ENCODE data around the gene SPHK1. TPM values are rescaled to one million over a fixed set of nuclear protein-coding genes. Genes with fewer than 3 reads are reported as not detected.
A peak's percentile ranks its signal among the peaks of the same experiment; 100 is the strongest.

The SPHK1 gene
- total RNA-seq, 2 donors from 2014 or later: 2.4 to 6.0 TPM

DNA sequence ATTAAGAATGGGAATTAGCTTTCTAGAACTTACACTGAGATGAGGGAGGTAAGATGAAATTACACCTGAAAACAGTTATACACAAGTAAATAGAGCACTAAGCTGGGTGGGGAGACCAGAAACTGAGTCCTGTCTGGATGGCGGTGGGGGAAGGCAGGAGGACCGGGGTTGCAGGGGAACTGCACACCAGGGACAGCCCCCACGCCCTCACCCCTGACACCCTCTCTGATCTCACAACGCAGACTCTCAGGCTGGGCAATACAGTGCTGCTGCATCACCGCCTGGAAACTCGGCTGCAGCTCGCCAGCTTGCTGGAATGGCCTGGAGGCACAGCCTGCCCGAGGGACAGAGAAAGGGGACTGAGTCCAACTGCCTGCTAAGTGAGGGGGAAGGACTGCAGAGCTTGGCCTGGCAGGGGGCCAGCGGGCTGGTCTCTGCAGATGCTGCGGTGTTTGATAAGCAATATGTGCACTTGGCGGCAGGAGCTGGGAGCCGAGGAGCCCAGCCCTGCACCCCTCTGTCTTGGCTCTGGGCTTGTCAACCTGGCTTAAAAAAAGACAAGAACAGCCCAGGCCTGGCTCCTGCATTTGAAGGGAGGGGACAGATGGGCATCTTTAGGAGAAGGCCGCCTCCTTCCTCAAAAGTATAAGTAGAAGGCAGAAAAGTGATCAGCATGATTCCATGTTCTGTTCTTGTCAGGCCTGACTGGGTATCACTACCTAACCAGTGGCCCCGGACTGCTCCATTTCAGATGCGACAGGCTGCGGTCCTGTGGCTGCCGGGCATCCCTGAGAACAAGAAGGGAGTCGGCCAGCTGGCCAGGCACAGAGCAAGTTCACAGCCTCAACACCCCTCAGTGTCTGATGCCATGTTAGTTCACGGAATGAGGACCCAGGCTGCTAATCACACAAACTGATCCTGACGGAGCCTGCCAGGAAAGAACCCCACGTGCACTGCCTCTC, 30.2 kb downstream of the SPHK1 start:
- DNase-seq (no peak), ATAC-seq (no peak)
- no peaks in the 10 kb centered on the region for H3K9me3 ChIP-seq (ENCODE audit: control insufficient read depth, low read length, poor library complexity, severe bottlenecking)
- Mint-ChIP-seq H3K27me3 (no peaks in the 10 kb centered on the region), H3K27ac (no peak overlapping the region), H3K4me1 (peaks cover 16% of the 10 kb centered on the region), H3K4me3 (no peak overlapping the region), H3K36me3 (ENCODE audit: low read depth) (no peaks in the 10 kb centered on the region)

DNA sequence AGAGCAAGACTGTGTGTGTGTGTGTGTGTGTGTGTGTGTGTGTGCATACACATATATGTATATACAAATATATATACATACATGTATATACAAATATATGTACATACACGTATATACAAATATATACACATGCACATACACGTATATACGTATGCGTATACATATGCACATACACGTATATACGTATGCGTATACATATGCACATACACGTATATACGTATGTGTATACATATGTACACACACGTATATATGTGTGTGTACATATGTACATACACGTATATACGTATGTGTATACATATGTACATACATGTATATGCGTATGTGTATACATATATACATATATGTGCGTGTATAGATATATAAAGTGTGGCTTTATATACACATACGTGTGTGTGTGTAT, 31.4 kb downstream of the SPHK1 start:
- Mint-ChIP-seq H3K27ac (no peak overlapping the region), H3K4me1 (peaks cover 19% of the 10 kb centered on the region)
- ATAC-seq: no peak

DNA sequence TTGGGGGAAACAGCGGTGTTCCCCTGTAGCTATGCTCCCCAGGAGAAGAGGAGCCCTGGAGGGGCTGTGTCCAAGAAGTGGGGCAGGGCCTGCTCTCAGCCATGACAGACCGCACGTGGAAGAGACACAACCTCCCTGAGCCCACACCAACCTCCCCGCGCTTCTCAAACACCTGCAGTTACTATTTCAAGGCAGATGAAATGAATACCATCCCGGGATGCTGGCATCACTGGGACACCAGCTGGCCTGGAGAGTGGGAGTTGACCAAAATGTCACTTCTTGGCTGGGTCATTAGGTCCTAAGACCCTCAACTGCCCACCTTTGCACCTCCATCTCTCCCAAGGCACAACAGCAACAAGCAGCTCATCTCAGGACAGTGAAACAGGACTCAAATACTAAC, 32.0 kb downstream of the SPHK1 start:
- no peak for DNase-seq
- H3K27ac Mint-ChIP-seq: no peak overlapping the region
- no peaks in the 10 kb centered on the region for H3K36me3 Mint-ChIP-seq (ENCODE audit: low read depth)

More for the DNA sequence above, 31.4 kb downstream of the SPHK1 start:
- H3K36me3 Mint-ChIP-seq (ENCODE audit: low read depth): no peaks in the 10 kb centered on the region
- no peaks in the 10 kb centered on the region for H3K27me3 Mint-ChIP-seq
- no peak for DNase-seq
- no peaks in the 10 kb centered on the region for H3K9me3 ChIP-seq (ENCODE audit: control insufficient read depth, low read length, poor library complexity, severe bottlenecking)
- H3K4me3 Mint-ChIP-seq: no peak overlapping the region

DNA sequence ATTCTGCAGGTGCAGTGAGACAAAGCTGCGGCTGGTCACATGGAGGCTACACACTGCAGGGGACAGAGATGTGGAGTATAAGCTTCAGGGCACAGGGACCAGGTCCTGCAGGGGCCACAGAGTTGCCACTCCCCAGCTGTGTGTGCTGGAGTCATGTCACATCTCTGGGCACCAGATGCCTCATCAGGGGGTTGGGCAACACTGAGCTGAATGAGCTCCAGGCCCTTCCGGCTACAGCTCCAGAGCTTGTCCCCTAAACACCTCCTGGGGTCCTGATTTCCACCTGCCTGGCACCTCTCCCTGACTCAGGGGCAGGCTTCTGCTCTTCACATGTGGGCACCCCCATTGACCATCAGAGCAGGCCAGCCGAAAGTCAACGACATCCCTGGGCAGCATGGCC, 32.5 kb downstream of the SPHK1 start:
- DNase-seq (no peak), ATAC-seq (no peak)
- peaks cover 23% of the 10 kb centered on the region for H3K4me1 Mint-ChIP-seq
- H3K4me3 Mint-ChIP-seq: no peak overlapping the region
- H3K27me3 Mint-ChIP-seq: no peaks in the 10 kb centered on the region
- H3K27ac Mint-ChIP-seq: peak overlapping the region; percentile 56
- no peaks in the 10 kb centered on the region for H3K9me3 ChIP-seq (ENCODE audit: control insufficient read depth, low read length, poor library complexity, severe bottlenecking)
- H3K36me3 Mint-ChIP-seq (ENCODE audit: low read depth): no peaks in the 10 kb centered on the region

More for the DNA sequence above, 32.0 kb downstream of the SPHK1 start:
- H3K4me3 Mint-ChIP-seq: no peak overlapping the region
- peaks cover 20% of the 10 kb centered on the region for H3K4me1 Mint-ChIP-seq
- H3K27me3 Mint-ChIP-seq: no peaks in the 10 kb centered on the region
- no peaks in the 10 kb centered on the region for H3K9me3 ChIP-seq (ENCODE audit: control insufficient read depth, low read length, poor library complexity, severe bottlenecking)
- ATAC-seq: no peak

DNA sequence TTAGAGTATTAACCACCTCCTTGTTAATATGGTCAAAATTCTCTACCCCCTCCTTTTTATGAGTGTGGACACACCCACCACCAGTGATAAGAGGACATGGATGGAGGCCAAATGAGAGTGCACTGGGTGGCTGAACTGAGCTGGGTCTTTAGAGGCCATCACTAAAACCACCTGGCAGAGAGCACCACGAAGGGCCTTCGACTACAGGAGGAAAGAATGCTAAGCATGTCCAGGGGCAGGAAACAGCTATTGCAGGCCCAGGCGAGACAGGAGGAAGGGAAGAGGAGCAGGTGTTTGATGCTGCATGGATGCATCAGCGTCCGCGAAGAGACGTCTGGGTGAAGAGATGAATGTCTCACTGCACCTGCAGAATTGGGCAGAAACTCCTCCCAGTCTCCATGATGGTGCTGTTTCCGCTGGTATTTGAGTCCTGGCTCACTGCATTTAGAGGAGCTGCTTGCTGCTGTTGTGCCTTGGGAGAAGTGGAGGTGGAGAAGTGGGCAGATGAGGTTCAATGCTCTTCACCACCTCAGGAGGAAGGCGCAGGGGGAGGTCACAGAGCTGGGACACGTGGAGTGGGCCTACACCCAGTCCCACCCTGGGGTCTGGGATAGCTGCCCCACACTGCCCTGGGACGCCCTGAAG, 33.2 kb downstream of the SPHK1 start:
- Mint-ChIP-seq H3K27me3 (no peaks in the 10 kb centered on the region), H3K36me3 (ENCODE audit: low read depth) (peaks cover under 1% of the 10 kb centered on the region), H3K27ac (peak overlapping the region; percentile 56)

DNA sequence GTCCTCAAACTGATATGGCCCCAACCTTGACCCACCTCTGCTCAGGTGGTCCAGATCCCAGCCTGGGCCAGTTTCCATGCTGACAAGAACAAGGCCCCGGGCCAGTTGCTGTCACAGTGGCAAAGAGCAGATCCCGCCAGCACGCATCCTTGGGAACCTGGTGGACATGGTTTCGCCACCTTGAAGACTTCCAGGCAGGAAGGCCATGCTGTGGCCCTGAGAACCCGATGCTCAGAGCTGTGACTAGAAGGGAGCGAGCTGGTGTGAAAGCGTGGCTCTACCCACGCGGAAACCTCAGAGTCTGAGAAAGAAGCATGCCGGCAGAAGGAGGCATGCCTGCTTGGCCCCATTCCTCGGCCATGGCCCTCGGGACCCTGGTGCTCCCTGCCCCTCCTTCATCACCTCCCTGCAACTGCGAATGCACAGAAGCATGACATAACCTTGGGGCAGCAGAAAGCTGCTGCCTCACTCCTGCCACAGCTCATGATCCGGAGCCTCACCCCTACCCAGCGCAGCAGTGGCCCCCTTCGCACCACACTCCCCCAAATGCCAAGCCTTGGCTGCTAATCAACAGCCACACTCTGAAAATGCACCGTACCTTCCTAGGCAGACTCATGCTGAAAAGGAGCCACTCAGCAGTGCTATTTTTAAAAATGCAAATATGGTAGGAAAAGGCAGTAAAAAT, 35.3 kb downstream of the SPHK1 start:
- Mint-ChIP-seq H3K4me1 (peaks cover 26% of the 10 kb centered on the region), H3K4me3 (no peak overlapping the region), H3K36me3 (ENCODE audit: low read depth) (peaks cover 4% of the 10 kb centered on the region), H3K27ac (peak overlapping the region; percentile 83), H3K27me3 (no peaks in the 10 kb centered on the region)
- H3K9me3 ChIP-seq (ENCODE audit: control insufficient read depth, low read length, poor library complexity, severe bottlenecking): no peaks in the 10 kb centered on the region
- no peak for DNase-seq
- ATAC-seq: no peak

More for the DNA sequence above, 33.2 kb downstream of the SPHK1 start:
- no peak overlapping the region for H3K4me3 Mint-ChIP-seq
- H3K4me1 Mint-ChIP-seq: peaks cover 24% of the 10 kb centered on the region
- no peak for DNase-seq
- H3K9me3 ChIP-seq (ENCODE audit: control insufficient read depth, low read length, poor library complexity, severe bottlenecking): no peaks in the 10 kb centered on the region
- ATAC-seq: no peak

DNA sequence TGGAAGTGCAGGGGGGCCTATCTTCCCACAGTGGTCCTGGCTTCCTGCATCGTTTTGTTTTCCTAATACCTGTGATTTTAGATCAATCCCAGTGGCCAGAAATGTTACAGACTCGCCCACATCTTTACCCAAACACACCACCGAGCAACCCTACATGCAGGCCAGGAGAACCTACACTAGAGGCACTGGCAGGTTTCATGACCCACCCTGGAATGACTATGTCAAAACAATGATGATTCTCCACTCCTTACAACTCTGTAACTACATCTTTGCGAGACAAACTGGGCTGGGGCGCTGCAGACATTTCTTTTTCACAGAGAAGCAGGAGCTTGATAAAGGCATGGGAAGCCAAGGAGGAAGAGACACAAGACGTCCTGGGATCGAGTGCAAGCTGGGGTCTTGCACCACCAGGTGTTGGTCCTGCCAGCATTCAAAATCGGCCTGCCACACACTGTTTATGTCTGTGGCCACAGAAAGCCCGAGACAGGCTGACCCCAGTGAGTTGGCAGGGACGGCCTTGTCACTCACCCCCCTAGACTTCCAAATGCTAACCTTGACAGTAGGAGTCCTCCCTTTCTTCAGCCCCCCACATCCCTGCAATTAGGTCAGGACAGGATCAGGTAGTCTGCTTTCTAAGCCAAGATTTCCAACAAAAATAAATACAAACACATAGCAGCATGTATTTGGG, 36.1 kb downstream of the SPHK1 start:
- peaks cover 4% of the 10 kb centered on the region for H3K36me3 Mint-ChIP-seq (ENCODE audit: low read depth)
- peaks cover 29% of the 10 kb centered on the region for H3K4me1 Mint-ChIP-seq
- ATAC-seq: no peak
- DNase-seq: no peak
- H3K27me3 Mint-ChIP-seq: no peaks in the 10 kb centered on the region
- H3K4me3 Mint-ChIP-seq: no peak overlapping the region
- H3K27ac Mint-ChIP-seq: peak overlapping the region; percentile 83
- no peaks in the 10 kb centered on the region for H3K9me3 ChIP-seq (ENCODE audit: control insufficient read depth, low read length, poor library complexity, severe bottlenecking)

DNA sequence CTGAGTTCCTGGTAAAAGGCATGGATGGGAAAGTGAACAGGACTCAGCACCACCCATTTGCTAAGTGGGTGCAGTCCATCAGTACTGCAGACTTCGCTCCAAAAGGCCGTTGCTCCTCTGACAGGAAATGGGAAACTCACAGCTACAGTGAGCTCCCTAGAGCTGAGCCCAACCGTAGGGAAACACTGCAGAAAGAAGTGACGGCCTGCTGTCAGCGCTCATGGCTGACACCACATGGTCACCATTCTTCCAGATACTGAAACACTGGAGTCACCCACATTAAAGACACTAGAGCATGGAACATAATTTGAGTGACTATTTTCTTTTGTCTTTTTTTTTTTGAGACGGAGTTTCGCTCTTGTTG, 36.6 kb downstream of the SPHK1 start:
- no peaks in the 10 kb centered on the region for H3K9me3 ChIP-seq (ENCODE audit: control insufficient read depth, low read length, poor library complexity, severe bottlenecking)
- Mint-ChIP-seq H3K4me3 (no peak overlapping the region), H3K36me3 (ENCODE audit: low read depth) (peaks cover 4% of the 10 kb centered on the region), H3K27ac (no peak overlapping the region), H3K27me3 (no peaks in the 10 kb centered on the region), H3K4me1 (peaks cover 33% of the 10 kb centered on the region)
- DNase-seq: no peak
- ATAC-seq: no peak

DNA sequence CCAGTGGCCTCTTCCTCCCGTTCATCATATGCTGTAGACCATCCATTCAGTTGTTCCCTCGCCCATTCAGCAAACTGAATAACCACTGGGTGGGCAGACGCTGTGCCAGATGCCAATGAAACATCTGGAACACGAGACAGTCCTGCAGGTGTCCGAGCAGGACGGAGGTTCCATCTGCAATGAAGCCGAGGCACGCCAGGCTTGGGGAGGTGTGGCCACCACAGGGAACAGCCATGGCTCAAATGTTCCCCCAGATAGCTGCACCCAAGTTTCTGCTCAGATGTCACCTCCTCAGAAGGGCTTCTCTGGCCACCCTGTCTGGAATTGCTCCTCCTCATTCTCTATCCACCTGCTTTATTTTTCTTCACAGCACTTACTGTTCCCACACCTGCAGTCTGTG, 38.0 kb downstream of the SPHK1 start:
- H3K4me1 Mint-ChIP-seq: peaks cover 37% of the 10 kb centered on the region
- no peaks in the 10 kb centered on the region for H3K9me3 ChIP-seq (ENCODE audit: control insufficient read depth, low read length, poor library complexity, severe bottlenecking)
- H3K27me3 Mint-ChIP-seq: no peaks in the 10 kb centered on the region
- H3K36me3 Mint-ChIP-seq (ENCODE audit: low read depth): peaks cover 4% of the 10 kb centered on the region
- peak overlapping the region; percentile 29 for H3K27ac Mint-ChIP-seq
- no peak for DNase-seq
- ATAC-seq: no peak
- H3K4me3 Mint-ChIP-seq: peak overlapping the region; percentile 76

DNA sequence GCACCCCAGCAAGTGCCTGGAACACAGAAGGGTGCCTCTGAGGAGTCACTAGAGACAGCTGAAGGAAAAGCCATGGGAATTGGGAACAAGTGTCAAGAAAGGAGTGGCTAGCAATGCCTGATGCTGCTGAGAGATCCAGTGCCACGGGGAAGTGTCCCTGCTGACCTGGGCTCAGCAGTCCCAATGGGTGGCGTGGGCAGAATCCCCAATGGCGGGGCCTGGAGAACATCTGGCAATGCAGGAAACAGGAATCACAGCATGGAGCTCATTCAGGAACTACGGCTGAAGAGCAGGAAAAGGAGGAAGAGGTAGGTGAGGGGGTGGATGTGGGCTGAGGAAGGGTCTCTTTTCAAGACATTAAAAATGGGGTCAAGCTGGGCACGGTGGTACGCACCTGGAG, 38.5 kb downstream of the SPHK1 start:
- Mint-ChIP-seq H3K27me3 (no peaks in the 10 kb centered on the region), H3K36me3 (ENCODE audit: low read depth) (peaks cover 4% of the 10 kb centered on the region), H3K4me3 (peak overlapping the region; percentile 76), H3K27ac (peak overlapping the region; percentile 29), H3K4me1 (peaks cover 32% of the 10 kb centered on the region)
- ATAC-seq (no peak), DNase-seq (no peak)
- H3K9me3 ChIP-seq (ENCODE audit: control insufficient read depth, low read length, poor library complexity, severe bottlenecking): no peaks in the 10 kb centered on the region

DNA sequence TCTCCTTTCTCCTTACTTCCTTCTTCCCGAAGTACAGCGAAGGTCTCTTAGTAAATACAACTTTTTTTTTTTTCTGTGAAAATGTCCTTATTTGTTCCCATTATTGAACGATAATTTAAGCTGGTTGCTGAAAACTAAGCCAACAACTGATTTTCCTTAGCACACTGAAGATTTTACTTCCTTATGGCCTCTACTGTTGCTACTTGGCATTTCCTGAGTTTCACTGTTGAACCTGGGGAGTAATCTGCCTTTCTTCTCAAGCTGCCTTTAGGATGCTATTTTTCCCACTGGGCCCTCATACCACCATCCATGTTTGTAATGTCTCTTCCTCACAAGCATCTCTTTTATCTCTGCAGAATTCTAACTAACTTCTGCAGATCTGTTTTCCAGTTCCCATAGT, 42.4 kb downstream of the SPHK1 start:
- Mint-ChIP-seq H3K36me3 (ENCODE audit: low read depth) (peaks cover 5% of the 10 kb centered on the region), H3K27me3 (no peaks in the 10 kb centered on the region), H3K4me3 (no peak overlapping the region), H3K27ac (no peak overlapping the region), H3K4me1 (peaks cover 27% of the 10 kb centered on the region)
- DNase-seq (no peak), ATAC-seq (no peak)
- H3K9me3 ChIP-seq (ENCODE audit: control insufficient read depth, low read length, poor library complexity, severe bottlenecking): no peaks in the 10 kb centered on the region

DNA sequence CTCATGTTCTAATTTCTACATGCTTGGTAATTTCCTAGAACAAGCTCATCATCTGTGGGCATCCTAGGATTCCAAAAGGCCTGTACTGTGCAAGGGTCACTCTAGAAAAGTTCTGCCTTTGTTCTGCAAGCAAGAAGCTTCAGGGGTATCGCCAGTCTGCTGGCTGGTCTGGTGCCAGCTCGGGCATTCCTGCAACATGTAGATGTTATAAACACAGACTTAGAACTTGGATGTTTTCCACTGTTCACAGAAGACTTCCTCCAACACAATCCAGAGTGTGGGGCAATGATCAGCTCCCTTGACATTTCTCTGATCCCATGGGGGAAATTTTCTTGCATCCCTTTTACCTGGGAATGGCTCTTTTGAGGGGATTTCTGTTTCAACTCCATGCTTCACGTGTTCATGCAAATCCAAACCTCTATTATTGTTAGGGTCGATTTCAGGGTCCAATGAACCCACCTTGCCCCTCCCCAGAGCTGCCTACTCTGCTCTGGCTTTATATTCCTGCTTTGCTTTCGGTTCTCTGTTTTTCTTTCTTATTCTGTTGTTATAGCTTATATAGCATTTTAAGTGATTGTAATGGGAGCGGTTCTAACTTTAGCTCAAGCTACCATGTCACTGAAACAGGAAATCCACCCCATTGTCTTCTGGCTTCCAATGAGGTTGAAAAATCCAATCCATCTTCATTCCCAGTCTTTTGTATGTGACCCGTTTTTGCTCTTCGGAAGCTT, 43.3 kb downstream of the SPHK1 start:
- ATAC-seq (peak; percentile 65), DNase-seq (no peak)
- H3K27me3 Mint-ChIP-seq: no peaks in the 10 kb centered on the region
- H3K4me3 Mint-ChIP-seq: no peak overlapping the region
- peaks cover 28% of the 10 kb centered on the region for H3K4me1 Mint-ChIP-seq
- H3K36me3 Mint-ChIP-seq (ENCODE audit: low read depth): peaks cover 5% of the 10 kb centered on the region
- H3K27ac Mint-ChIP-seq: no peak overlapping the region
- no peaks in the 10 kb centered on the region for H3K9me3 ChIP-seq (ENCODE audit: control insufficient read depth, low read length, poor library complexity, severe bottlenecking)
